Activated CD4-positive, alpha-beta T cell treated with anti-CD3 and anti-CD28 coated beads, Interleukin-2, amount 50 U/mL, for 1 hour (primary cell): ENCODE measurements around the gene HBD.
"Not testable (repeated sequence)": the region's sequence is repeated elsewhere in the genome, so short reads cannot be mapped to it uniquely, and the experiment has no call there.

Experiments used
- DNase-seq: peaks from one replicate; pipeline ENCODE4 v3.0.0-alpha.2; 2020

Gene HBD

GRCh38 chr11:5234381-5234834, at the start of gene HBD:
Gene HBD (minus strand): TSS chr11:5234483. CDS start chr11:5234433, 50 bp downstream.
- no peak for DNase-seq

- DNase-seq, result no peak
Observed at GRCh38 chr11:5283882-5284281, 49.6 kb upstream of the HBD start.

- DNase-seq, result no peak
Observed at GRCh38 chr11:5283086-5283485, 48.8 kb upstream of the HBD start.

GRCh38 chr11:5282628-5283027, 48.3 kb upstream of the HBD start:
- no peak for DNase-seq

GRCh38 chr11:5281596-5281995, 47.3 kb upstream of the HBD start:
- DNase-seq, result no peak

GRCh38 chr11:5280582-5281102, 46.4 kb upstream of the HBD start:
- peak; percentile 0 for DNase-seq

GRCh38 chr11:5279471-5280090, 45.3 kb upstream of the HBD start:
- no peak for DNase-seq

GRCh38 chr11:5277807-5278382, 43.6 kb upstream of the HBD start:
- DNase-seq, result no peak

GRCh38 chr11:5276697-5277096, 42.4 kb upstream of the HBD start:
- no peak for DNase-seq

GRCh38 chr11:5275369-5276110, 41.3 kb upstream of the HBD start:
- DNase-seq, result no peak

- no peak for DNase-seq
Observed at GRCh38 chr11:5274395-5274794, 40.1 kb upstream of the HBD start.

- no peak for DNase-seq
Observed at GRCh38 chr11:5272395-5273017, 38.2 kb upstream of the HBD start.

- no peak for DNase-seq
Observed at GRCh38 chr11:5269715-5270147, 35.4 kb upstream of the HBD start, which contains the start of gene HBE1. Gene HBE1 (minus strand): TSS chr11:5269945. CDS start chr11:5269890, 55 bp downstream.

GRCh38 chr11:5267033-5267563, 32.8 kb upstream of the HBD start:
- no peak for DNase-seq

- DNase-seq, result no peak
Observed at GRCh38 chr11:5266609-5267008, 32.3 kb upstream of the HBD start.

- no peak for DNase-seq
Observed at GRCh38 chr11:5265832-5266231, 31.5 kb upstream of the HBD start.

- DNase-seq, result no peak
Observed at GRCh38 chr11:5258543-5259262, 24.4 kb upstream of the HBD start.

- no peak for DNase-seq
Observed at GRCh38 chr11:5257296-5257695, 23.0 kb upstream of the HBD start.

GRCh38 chr11:5254646-5255413, 20.5 kb upstream of the HBD start, which contains the start of gene HBG2:
Gene HBG2 (minus strand): TSS chr11:5254781. CDS start chr11:5254728, 53 bp downstream.
- DNase-seq, result not testable (repeated sequence)

- not testable (repeated sequence) for DNase-seq
Observed at GRCh38 chr11:5254023-5254422, 19.7 kb upstream of the HBD start.

GRCh38 chr11:5253440-5253839, 19.2 kb upstream of the HBD start:
- not testable (repeated sequence) for DNase-seq
